HEK293 (cell line): ENCODE data around the gene UTP4.

Experiments
- KLF1 ChIP-seq: fragments of 450-650 bp; formaldehyde crosslinking; IDR thresholded peaks from 2 replicates; pipeline ENCODE4 v1.5.1; 2016; ENCODE audit warnings: missing biosample characterization, missing genetic modification characterization
- TF ChIP-seq, protein P1 (sequence below): fragments of 450-650 bp; formaldehyde crosslinking; IDR thresholded peaks from 2 replicates; pipeline ENCODE4 v1.5.1; 2016; ENCODE audit warnings: missing biosample characterization, missing genetic modification characterization

- TF ChIP-seq, protein P1, sequence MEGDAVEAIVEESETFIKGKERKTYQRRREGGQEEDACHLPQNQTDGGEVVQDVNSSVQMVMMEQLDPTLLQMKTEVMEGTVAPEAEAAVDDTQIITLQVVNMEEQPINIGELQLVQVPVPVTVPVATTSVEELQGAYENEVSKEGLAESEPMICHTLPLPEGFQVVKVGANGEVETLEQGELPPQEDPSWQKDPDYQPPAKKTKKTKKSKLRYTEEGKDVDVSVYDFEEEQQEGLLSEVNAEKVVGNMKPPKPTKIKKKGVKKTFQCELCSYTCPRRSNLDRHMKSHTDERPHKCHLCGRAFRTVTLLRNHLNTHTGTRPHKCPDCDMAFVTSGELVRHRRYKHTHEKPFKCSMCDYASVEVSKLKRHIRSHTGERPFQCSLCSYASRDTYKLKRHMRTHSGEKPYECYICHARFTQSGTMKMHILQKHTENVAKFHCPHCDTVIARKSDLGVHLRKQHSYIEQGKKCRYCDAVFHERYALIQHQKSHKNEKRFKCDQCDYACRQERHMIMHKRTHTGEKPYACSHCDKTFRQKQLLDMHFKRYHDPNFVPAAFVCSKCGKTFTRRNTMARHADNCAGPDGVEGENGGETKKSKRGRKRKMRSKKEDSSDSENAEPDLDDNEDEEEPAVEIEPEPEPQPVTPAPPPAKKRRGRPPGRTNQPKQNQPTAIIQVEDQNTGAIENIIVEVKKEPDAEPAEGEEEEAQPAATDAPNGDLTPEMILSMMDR (tag by site-specific recombination), result no peak
- TF ChIP-seq KLF1, result no peak
Observed at GRCh38 chr16:69190046-69190588, 57.7 kb downstream of the UTP4 start.
